Body of pancreas (tissue), 4 donors: ENCODE measurements around the gene ARMC3.

Experiments used
- CTCF ChIP-seq, 7 experiments: fragments of 450-650 bp in 4 of 7; fragments of 200-600 bp in 3 of 7; sonication (generic) in 3 of 7; IDR thresholded peaks; one replicate each; pipeline ENCODE4 v1.5.1; 2016 to 2019; ENCODE audit warnings: antibody characterized with exemption in 7 of 7
- POLR2A ChIP-seq, 3 donors: fragments of 450-650 bp; IDR thresholded peaks; one replicate each; pipeline ENCODE4 v1.6.1; 2016; ENCODE audit warnings: antibody characterized with exemption in 3 of 3, mild to moderate bottlenecking in 2 of 3

- TF ChIP-seq POLR2A (IDR thresholded peaks at IDR 0.05) (no peak), CTCF (IDR thresholded peaks at IDR 0.05) (no peak)
Observed at GRCh38 chr10:22903694-22904093, 24.2 kb upstream of the ARMC3 start.
